Measurements from ENCODE around the gene TVP23A. TPM values are rescaled to one million over a fixed set of nuclear protein-coding genes. Genes with fewer than 3 reads are reported as not detected.
"Not testable (repeated sequence)": the region's sequence is repeated elsewhere in the genome, so short reads cannot be mapped to it uniquely, and the experiment has no call there.

TVP23A gene
- total RNA-seq, 1 donor from 2014 or later: 6.9 TPM

DNA sequence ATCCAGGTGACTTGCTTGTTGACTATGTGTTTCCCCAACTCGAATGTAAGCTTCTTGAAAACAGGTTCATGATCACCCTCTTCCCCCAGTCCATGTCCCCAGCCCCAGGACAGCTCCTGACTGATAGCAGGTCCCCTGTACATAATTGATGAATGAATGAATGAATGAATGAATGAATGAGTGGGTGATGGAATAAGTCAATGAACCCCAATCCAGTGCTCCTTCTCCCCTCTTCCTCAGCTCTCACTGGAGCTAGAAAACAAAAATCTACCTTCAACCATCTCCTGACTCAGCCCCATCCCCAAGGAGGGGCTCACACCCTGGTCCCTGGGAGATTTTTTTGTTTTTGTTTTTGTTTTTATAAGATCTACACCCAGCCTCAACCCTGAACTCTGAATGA, 16.2 kb upstream of the TVP23A start:
- Mint-ChIP-seq H3K27me3 (ENCODE audit: low read depth) (peaks cover 25% of the 10 kb centered on the region), H3K27ac (ENCODE audit: unreplicated experiment) (no peak overlapping the region), H3K36me3 (ENCODE audit: low read depth) (no peaks in the 10 kb centered on the region), H3K4me1 (peaks cover 3% of the 10 kb centered on the region), H3K4me3 (no peak overlapping the region), H3K9me3 (peaks cover 2% of the 10 kb centered on the region)
- no peak for DNase-seq (ENCODE audit: low read depth, low spot score)
- TF ChIP-seq, protein P1, sequence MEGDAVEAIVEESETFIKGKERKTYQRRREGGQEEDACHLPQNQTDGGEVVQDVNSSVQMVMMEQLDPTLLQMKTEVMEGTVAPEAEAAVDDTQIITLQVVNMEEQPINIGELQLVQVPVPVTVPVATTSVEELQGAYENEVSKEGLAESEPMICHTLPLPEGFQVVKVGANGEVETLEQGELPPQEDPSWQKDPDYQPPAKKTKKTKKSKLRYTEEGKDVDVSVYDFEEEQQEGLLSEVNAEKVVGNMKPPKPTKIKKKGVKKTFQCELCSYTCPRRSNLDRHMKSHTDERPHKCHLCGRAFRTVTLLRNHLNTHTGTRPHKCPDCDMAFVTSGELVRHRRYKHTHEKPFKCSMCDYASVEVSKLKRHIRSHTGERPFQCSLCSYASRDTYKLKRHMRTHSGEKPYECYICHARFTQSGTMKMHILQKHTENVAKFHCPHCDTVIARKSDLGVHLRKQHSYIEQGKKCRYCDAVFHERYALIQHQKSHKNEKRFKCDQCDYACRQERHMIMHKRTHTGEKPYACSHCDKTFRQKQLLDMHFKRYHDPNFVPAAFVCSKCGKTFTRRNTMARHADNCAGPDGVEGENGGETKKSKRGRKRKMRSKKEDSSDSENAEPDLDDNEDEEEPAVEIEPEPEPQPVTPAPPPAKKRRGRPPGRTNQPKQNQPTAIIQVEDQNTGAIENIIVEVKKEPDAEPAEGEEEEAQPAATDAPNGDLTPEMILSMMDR (conservative IDR thresholded peaks at IDR 0.05): no peak

DNA sequence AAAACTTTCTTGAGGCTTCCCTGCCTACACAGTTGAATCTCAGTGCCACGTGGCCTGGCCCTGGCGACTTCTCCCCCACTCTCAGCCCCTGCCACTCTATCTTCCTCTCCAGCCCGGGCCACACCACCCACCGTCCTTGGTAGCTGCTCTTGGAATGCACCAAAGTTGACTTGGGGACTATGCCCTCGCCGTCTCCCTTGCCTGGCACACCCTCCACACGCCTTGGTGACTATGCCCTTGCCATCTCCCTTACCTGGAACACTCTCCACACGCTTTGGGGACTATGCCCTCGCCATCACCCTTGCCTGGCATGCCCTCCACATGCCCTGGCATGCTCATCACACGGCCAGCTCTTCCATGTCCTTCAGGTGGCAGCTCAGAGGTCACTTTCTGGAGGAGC, 15.5 kb upstream of the TVP23A start:
- peaks cover 2% of the 10 kb centered on the region for H3K9me3 Mint-ChIP-seq
- TF ChIP-seq, protein P1 (conservative IDR thresholded peaks at IDR 0.05): no peak
- H3K4me1 Mint-ChIP-seq: peaks cover under 1% of the 10 kb centered on the region
- peak overlapping the region; percentile 64 for H3K27ac Mint-ChIP-seq (ENCODE audit: unreplicated experiment)
- H3K27me3 Mint-ChIP-seq (ENCODE audit: low read depth): peaks cover 19% of the 10 kb centered on the region
- H3K36me3 Mint-ChIP-seq (ENCODE audit: low read depth): no peaks in the 10 kb centered on the region
- DNase-seq (ENCODE audit: low read depth, low spot score): no peak
- H3K4me3 Mint-ChIP-seq: no peak overlapping the region

DNA sequence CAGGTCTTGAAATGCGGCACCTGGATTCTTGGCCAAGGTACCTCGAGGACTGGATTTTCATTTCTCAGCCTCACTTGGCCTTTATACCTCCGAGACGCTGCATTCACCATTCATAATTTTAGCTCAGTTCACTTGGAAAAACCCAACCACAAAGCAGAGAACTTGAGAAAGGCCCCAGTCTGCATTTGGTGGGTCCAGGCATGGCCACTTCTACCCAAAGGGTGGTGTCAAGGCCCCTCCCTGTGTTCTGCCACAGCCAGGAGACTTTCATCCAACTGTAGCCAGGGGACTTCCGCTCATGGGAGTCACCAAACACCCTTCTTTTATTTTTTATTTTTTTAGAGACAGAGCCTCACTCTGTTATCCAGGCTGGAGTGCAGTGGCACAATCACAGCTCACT, 14.7 kb upstream of the TVP23A start:
- Mint-ChIP-seq H3K27me3 (ENCODE audit: low read depth) (peaks cover 18% of the 10 kb centered on the region), H3K27ac (ENCODE audit: unreplicated experiment) (no peak overlapping the region), H3K9me3 (peaks cover 2% of the 10 kb centered on the region), H3K36me3 (ENCODE audit: low read depth) (no peaks in the 10 kb centered on the region), H3K4me1 (no peaks in the 10 kb centered on the region), H3K4me3 (no peak overlapping the region)
- TF ChIP-seq, protein P1 (conservative IDR thresholded peaks at IDR 0.05): no peak
- no peak for DNase-seq (ENCODE audit: low read depth, low spot score)

DNA sequence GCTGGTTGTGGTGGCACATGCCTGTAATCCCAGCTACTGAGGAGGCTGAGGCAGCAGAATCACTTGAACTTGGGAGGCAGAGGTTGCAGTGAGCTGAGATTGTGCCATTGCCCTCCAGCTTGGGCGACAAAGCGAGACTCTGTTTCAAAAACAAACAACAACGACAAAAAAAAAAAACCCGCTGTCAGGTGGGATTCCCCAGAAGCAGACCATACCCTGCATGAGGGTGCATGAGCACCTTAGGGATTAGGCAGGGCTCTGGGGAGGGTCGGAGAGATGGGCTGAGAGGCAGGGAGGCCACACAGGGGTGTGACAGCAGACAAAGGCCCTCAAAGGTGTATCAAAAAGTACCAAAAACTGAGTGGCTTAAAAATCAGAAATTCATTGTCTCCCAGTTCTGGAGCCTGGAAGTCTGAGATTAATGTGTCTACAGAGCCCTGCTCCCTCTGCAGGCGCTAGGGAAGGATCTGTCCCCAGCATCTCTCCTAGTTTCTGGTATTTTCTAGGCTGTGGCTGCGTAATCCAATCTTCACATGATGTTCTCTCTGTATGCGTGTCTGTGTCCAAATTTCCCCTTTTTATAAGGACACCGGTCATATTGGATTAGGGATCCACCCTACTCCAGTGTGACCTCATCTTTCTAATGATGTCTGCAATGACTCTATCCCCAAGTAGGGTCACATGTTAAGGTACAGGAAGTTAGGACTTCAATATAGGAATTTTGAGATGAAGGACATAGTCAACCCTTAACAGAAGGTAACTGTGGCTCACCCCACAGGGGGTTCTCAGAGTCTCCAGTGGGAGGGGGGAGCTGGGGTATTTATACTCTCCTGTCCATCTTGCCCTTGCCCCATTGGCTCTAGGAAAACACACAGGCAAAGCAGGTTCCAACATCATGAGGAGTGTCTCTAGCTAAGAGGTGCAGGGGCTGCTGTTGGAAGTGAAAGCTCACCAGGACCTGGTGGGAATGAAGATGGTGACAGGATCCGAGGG, 13.6 kb upstream of the TVP23A start:
- Mint-ChIP-seq H3K4me1 (no peaks in the 10 kb centered on the region), H3K4me3 (no peak overlapping the region), H3K36me3 (ENCODE audit: low read depth) (no peaks in the 10 kb centered on the region), H3K27ac (ENCODE audit: unreplicated experiment) (no peak overlapping the region), H3K27me3 (ENCODE audit: low read depth) (peaks cover 11% of the 10 kb centered on the region), H3K9me3 (peaks cover 2% of the 10 kb centered on the region)
- no peak for DNase-seq (ENCODE audit: low read depth, low spot score)
- TF ChIP-seq, protein P1 (conservative IDR thresholded peaks at IDR 0.05): no peak

DNA sequence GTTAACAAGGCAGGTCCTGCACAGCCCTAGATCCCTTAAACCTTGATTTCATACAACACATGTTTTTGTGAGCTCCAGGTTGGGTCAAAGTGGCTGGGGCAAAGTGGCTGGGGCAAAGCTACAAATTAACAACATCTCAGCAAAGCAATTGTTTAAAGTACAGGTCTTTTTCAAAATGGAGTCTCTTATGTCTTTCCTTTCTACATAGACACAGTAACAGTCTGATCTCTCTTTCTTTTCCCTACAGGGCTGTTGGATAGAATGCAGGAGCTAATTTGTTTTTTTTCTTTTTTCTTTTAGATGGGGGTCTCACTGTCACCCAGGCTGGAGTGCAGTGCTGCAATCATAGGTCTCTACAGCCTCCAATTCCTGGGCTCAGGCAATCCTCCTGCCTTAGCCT, 11.6 kb upstream of the TVP23A start:
- H3K36me3 Mint-ChIP-seq (ENCODE audit: low read depth); H3K4me1 Mint-ChIP-seq; H3K4me3 Mint-ChIP-seq; H3K27ac Mint-ChIP-seq (ENCODE audit: unreplicated experiment); H3K27me3 Mint-ChIP-seq (ENCODE audit: low read depth); H3K9me3 Mint-ChIP-seq; DNase-seq (ENCODE audit: low read depth, low spot score): not testable (repeated sequence)

DNA sequence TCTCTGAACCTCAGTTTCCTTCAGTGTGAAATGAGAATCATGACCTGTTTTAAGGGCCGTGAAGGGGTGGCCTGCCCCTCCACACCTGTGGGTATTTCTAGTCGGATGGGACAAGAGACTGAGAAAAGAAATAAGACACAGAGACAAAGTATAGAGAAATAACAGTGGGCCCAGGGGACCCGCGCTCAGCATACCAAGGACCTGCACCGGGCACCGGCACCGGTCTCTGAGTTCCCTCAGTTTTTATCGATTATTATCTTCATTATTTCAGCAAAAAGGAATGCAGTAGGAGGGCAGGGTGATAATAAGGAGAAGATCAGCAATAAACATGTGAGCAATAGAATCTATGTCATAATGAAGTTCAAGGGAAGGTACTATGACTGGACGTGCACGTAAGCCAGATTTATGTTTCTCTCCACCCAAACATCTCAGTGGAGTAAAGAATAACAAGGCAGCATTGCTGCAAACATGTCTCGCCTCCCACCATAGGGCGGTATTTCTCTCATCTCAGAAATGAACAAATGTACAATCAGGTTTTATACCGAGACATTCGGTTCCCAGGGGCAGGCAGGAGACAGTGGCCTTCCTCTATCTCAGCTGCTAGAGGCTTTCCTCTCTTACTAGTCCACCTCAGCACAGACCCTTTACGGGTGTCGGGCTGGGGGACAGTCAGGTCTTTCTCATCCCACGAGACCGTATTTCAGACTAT, 10.9 kb upstream of the TVP23A start:
- DNase-seq (ENCODE audit: low read depth, low spot score); H3K4me3 Mint-ChIP-seq; H3K9me3 Mint-ChIP-seq; H3K27me3 Mint-ChIP-seq (ENCODE audit: low read depth); H3K4me1 Mint-ChIP-seq; H3K36me3 Mint-ChIP-seq (ENCODE audit: low read depth): not testable (repeated sequence)
- peak overlapping the region; percentile 44 for H3K27ac Mint-ChIP-seq (ENCODE audit: unreplicated experiment)
